Loucy (cell line): ENCODE data around the gene GALNT12.

ENCODE experiments used
- H2AFZ ChIP-seq: fragments of 200-600 bp; sonication (generic); 2 replicates; pipeline ENCODE4 v1.6.0; 2016; ENCODE audit warnings: antibody characterized with exemption, mild to moderate bottlenecking, low read length, moderate library complexity
- H3F3A ChIP-seq: fragments of 200-600 bp; 2 replicates; pipeline ENCODE4 v1.6.0; 2016; ENCODE audit warnings: antibody characterized with exemption, low read depth, mild to moderate bottlenecking
- H3K27me3 ChIP-seq: fragments of 200-600 bp; sonication (generic); 2 replicates; pipeline ENCODE4 v1.6.1; 2014; ENCODE audit warnings: low read length, mild to moderate bottlenecking; ENCODE audit not compliant: insufficient read depth, poor library complexity, severe bottlenecking
- H3K36me3 ChIP-seq: fragments of 200-600 bp; sonication (generic); 2 replicates; pipeline ENCODE4 v1.6.1; 2016; ENCODE audit warnings: low read length; ENCODE audit not compliant: insufficient read depth
- H3K4me1 ChIP-seq: fragments of 200-600 bp; sonication (generic); 2 replicates; pipeline ENCODE4 v1.5.1; 2014; ENCODE audit warnings: low read length, mild to moderate bottlenecking; ENCODE audit not compliant: insufficient read depth, poor library complexity, severe bottlenecking
- H3K4me2 ChIP-seq: fragments of 200-600 bp; sonication (generic); 2 replicates; pipeline ENCODE4 v1.6.0; 2014; ENCODE audit warnings: antibody characterized with exemption, low read length, low read depth, mild to moderate bottlenecking; ENCODE audit not compliant: poor library complexity, severe bottlenecking
- H3K4me3 ChIP-seq: fragments of 200-600 bp; sonication (generic); 2 replicates; pipeline ENCODE4 v1.5.1; 2014; ENCODE audit warnings: low read length, mild to moderate bottlenecking, mixed read lengths; ENCODE audit not compliant: poor library complexity, severe bottlenecking
- H3K79me2 ChIP-seq: fragments of 200-600 bp; sonication (generic); 2 replicates; pipeline ENCODE4 v1.6.1; 2014; ENCODE audit warnings: low read length; ENCODE audit not compliant: insufficient read depth
- H3K9ac ChIP-seq: fragments of 200-600 bp; sonication (generic); 2 replicates; pipeline ENCODE4 v1.6.0; 2014; ENCODE audit warnings: mild to moderate bottlenecking, low read depth, low read length, moderate library complexity; ENCODE audit not compliant: poor library complexity, severe bottlenecking
- H3K9me2 ChIP-seq: fragments of 200-600 bp; sonication (generic); replicated peaks from 2 replicates; pipeline ENCODE4 v1.6.1; 2016; ENCODE audit warnings: low read depth, low read length, mixed read lengths
- H3K9me3 ChIP-seq: fragments of 200-600 bp; sonication (generic); 2 replicates; pipeline ENCODE4 v1.6.1; 2014; ENCODE audit warnings: mild to moderate bottlenecking, antibody characterized with exemption, low read length, low read depth; ENCODE audit not compliant: insufficient read depth
- H4K20me1 ChIP-seq: fragments of 200-600 bp; sonication (generic); 2 replicates; pipeline ENCODE4 v1.6.0; 2014; ENCODE audit warnings: antibody characterized with exemption, low read length, mild to moderate bottlenecking; ENCODE audit not compliant: insufficient read depth, poor library complexity, severe bottlenecking
- CTCF ChIP-seq: fragments of 200-600 bp; sonication (generic); conservative IDR thresholded peaks from 2 replicates; pipeline ENCODE4 v1.5.1; 2014; ENCODE audit warnings: mild to moderate bottlenecking, antibody characterized with exemption, low read length
- EZH2phosphoT487 ChIP-seq: fragments of 200-600 bp; IDR thresholded peaks from 2 replicates; pipeline ENCODE4 v1.6.1; 2018; ENCODE audit warnings: antibody characterized with exemption, mild to moderate bottlenecking, moderate library complexity, borderline replicate concordance

The GALNT12 gene

GRCh38 chr9:98888801-98889421, 81.4 kb downstream of the GALNT12 start:
- no peak overlapping the region for H3K4me2 ChIP-seq
- H3K4me3 ChIP-seq = no peak overlapping the region
- H4K20me1 ChIP-seq = no peaks in the 10 kb centered on the region
- no peak for TF ChIP-seq CTCF
- TF ChIP-seq EZH2phosphoT487 = no peak
- no peak overlapping the region for H2AFZ ChIP-seq
- H3K9me2 ChIP-seq = no peaks in the 10 kb centered on the region
- H3F3A ChIP-seq = no peaks in the 10 kb centered on the region
- H3K27me3 ChIP-seq = peaks cover 8% of the 10 kb centered on the region
- no peak overlapping the region for H3K9ac ChIP-seq
- no peaks in the 10 kb centered on the region for H3K9me3 ChIP-seq
- H3K79me2 ChIP-seq = no peaks in the 10 kb centered on the region
- no peaks in the 10 kb centered on the region for H3K36me3 ChIP-seq
- no peaks in the 10 kb centered on the region for H3K4me1 ChIP-seq

DNA sequence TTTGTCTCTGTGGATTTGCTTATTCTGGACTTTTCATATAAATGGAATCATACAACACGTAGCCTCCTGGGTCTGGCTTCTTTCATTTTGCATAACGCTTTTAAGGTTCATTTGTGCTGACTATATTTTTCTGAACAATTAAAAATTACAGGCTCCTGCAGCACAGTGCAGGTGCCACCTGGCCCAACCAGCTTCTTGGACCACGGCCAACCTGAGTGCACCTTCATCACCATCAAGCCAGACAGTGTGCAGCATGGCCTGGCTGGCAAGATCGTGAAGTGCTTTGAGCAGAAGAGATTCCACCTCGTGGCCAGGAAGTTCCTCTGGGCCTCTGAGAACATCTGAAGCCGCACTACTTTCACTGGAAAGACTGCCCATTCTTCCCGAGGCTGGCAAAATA, 82.8 kb downstream of the GALNT12 start:
- Histone ChIP-seq H3K9me2 (no peaks in the 10 kb centered on the region), H3K4me3 (no peak overlapping the region), H3K9ac (no peak overlapping the region), H3K36me3 (no peaks in the 10 kb centered on the region), H3K9me3 (no peaks in the 10 kb centered on the region), H4K20me1 (no peaks in the 10 kb centered on the region), H3K27me3 (peaks cover 8% of the 10 kb centered on the region), H2AFZ (no peak overlapping the region), H3K79me2 (no peaks in the 10 kb centered on the region), H3F3A (no peaks in the 10 kb centered on the region), H3K4me2 (no peak overlapping the region), H3K4me1 (no peaks in the 10 kb centered on the region)
- TF ChIP-seq CTCF (no peak), EZH2phosphoT487 (no peak)

- H3K4me2 ChIP-seq = no peak overlapping the region
- no peak overlapping the region for H2AFZ ChIP-seq
- H3K79me2 ChIP-seq = no peaks in the 10 kb centered on the region
- no peaks in the 10 kb centered on the region for H3K9me2 ChIP-seq
- no peaks in the 10 kb centered on the region for H3K9me3 ChIP-seq
- H4K20me1 ChIP-seq = no peaks in the 10 kb centered on the region
- TF ChIP-seq EZH2phosphoT487 (no peak), CTCF (no peak)
- H3K36me3 ChIP-seq = no peaks in the 10 kb centered on the region
- H3K4me3 ChIP-seq = no peak overlapping the region
- H3K27me3 ChIP-seq = peaks cover 7% of the 10 kb centered on the region
- no peak overlapping the region for H3K9ac ChIP-seq
- no peaks in the 10 kb centered on the region for H3F3A ChIP-seq
- no peaks in the 10 kb centered on the region for H3K4me1 ChIP-seq
Measured at GRCh38 chr9:98892288-98892687, 84.8 kb downstream of the GALNT12 start.
